Loucy (cell line): ENCODE data around the gene CHST12.

Source experiments
- EZH2phosphoT487 ChIP-seq: fragments of 200-600 bp; IDR thresholded peaks from 2 replicates; pipeline ENCODE4 v1.6.1; 2018; ENCODE audit warnings: antibody characterized with exemption, mild to moderate bottlenecking, moderate library complexity, borderline replicate concordance
- TF ChIP-seq, protein P1 (sequence below): fragments of 200-600 bp; sonication (generic); conservative IDR thresholded peaks from 2 replicates; pipeline ENCODE4 v1.5.1; 2014; ENCODE audit warnings: mild to moderate bottlenecking, antibody characterized with exemption, low read length

- TF ChIP-seq, protein P1, sequence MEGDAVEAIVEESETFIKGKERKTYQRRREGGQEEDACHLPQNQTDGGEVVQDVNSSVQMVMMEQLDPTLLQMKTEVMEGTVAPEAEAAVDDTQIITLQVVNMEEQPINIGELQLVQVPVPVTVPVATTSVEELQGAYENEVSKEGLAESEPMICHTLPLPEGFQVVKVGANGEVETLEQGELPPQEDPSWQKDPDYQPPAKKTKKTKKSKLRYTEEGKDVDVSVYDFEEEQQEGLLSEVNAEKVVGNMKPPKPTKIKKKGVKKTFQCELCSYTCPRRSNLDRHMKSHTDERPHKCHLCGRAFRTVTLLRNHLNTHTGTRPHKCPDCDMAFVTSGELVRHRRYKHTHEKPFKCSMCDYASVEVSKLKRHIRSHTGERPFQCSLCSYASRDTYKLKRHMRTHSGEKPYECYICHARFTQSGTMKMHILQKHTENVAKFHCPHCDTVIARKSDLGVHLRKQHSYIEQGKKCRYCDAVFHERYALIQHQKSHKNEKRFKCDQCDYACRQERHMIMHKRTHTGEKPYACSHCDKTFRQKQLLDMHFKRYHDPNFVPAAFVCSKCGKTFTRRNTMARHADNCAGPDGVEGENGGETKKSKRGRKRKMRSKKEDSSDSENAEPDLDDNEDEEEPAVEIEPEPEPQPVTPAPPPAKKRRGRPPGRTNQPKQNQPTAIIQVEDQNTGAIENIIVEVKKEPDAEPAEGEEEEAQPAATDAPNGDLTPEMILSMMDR = no peak
- TF ChIP-seq EZH2phosphoT487 = no peak
Measured at GRCh38 chr7:2460188-2460587, 56.8 kb downstream of the CHST12 start.
